ENCODE measurements around the gene MARCHF2. TPM values are rescaled to one million over a fixed set of nuclear protein-coding genes. Genes with fewer than 3 reads are reported as not detected.

MARCHF2 gene
- polyA plus RNA-seq, 3 donors, result 47.8 to 117 (median 90.8) TPM

DNA sequence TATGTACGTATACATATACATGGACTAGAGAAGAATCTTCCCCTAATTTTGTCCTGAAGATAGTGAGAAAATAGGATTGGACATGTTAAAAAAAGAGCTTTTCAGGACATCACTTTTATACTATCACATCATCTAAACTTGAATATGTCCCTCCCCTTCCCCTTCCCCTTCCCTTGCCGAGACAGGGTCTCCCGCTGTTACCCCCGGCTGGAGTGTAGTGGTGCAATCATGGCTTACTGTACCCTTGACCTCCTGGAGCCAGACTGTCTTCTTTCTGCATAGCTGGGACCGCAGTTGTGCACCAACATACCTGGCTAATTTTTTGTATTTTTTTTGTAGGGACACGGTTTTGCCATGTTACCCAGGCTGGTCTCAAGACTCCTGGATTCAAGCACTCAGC lies 38.3 kb downstream of the MARCHF2 start:
- TF ChIP-seq, protein P1, sequence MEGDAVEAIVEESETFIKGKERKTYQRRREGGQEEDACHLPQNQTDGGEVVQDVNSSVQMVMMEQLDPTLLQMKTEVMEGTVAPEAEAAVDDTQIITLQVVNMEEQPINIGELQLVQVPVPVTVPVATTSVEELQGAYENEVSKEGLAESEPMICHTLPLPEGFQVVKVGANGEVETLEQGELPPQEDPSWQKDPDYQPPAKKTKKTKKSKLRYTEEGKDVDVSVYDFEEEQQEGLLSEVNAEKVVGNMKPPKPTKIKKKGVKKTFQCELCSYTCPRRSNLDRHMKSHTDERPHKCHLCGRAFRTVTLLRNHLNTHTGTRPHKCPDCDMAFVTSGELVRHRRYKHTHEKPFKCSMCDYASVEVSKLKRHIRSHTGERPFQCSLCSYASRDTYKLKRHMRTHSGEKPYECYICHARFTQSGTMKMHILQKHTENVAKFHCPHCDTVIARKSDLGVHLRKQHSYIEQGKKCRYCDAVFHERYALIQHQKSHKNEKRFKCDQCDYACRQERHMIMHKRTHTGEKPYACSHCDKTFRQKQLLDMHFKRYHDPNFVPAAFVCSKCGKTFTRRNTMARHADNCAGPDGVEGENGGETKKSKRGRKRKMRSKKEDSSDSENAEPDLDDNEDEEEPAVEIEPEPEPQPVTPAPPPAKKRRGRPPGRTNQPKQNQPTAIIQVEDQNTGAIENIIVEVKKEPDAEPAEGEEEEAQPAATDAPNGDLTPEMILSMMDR (IDR thresholded peaks at IDR 0.05), result no peak
- WGBS (ENCODE audit: insufficient coverage), result 67% methylated on average over 1 of the region's 6 CpGs
- peaks cover 99% of the 10 kb centered on the region for H4K20me1 ChIP-seq (ENCODE audit: insufficient read depth, low read length)
- H3K27ac ChIP-seq (ENCODE audit: low read depth in 1 of 2, low read length in 2 of 2), result peak overlapping the region in 1 of 2 donors; percentile 30
- H3K4me1 Mint-ChIP-seq, result peaks cover 57% of the 10 kb centered on the region
- no peak overlapping the region for H2AFZ ChIP-seq (ENCODE audit: insufficient read depth, low read depth, low read length, poor library complexity, severe bottlenecking)
- H3K4me3 Mint-ChIP-seq, result no peak overlapping the region
- H3K9me3 ChIP-seq (replicated peaks in 1 of 2; ENCODE audit: control insufficient read depth in 1 of 2, insufficient read depth in 1 of 2, low read length in 2 of 2), result no peaks in the 10 kb centered on the region
- peak overlapping the region in 6 of 7 donors; percentile 46 to 78 (median 70) for H3K27ac Mint-ChIP-seq
- H3K9me3 Mint-ChIP-seq, result no peaks in the 10 kb centered on the region
- H3K27me3 Mint-ChIP-seq (ENCODE audit: low read depth in 3 of 3), result peaks cover 0 to 1% (median 0%) of the 10 kb centered on the region in 3 donors
- no peak overlapping the region for H3K4me2 ChIP-seq (replicated peaks; ENCODE audit: extremely low read depth, low read length, poor library complexity, severe bottlenecking)
- H3K27me3 ChIP-seq (ENCODE audit: control insufficient read depth in 2 of 2, insufficient read depth in 2 of 2, low read length in 2 of 2), result no peaks in the 10 kb centered on the region
- peaks cover 46 to 58% of the 10 kb centered on the region in 2 donors for H3K36me3 Mint-ChIP-seq
- no peak for DNase-seq
- peaks cover 32 to 58% of the 10 kb centered on the region in 2 donors for H3K36me3 ChIP-seq (replicated peaks in 1 of 2; ENCODE audit: control insufficient read depth in 1 of 2, insufficient read depth in 2 of 2, low read length in 2 of 2)
- H3K4me1 ChIP-seq (ENCODE audit: control insufficient read depth in 1 of 2, insufficient read depth in 2 of 2, low read length in 2 of 2), result peaks cover 5 to 11% of the 10 kb centered on the region in 2 donors
- H3K79me2 ChIP-seq (ENCODE audit: insufficient read depth, low read length), result peaks cover 99% of the 10 kb centered on the region
- no peak overlapping the region for H3K9ac ChIP-seq (ENCODE audit: insufficient read depth, low read length, poor library complexity, severe bottlenecking)
- no peak overlapping the region for H3K4me3 ChIP-seq (replicated peaks in 1 of 3; ENCODE audit: low read depth in 2 of 3, low read length in 3 of 3)
- intact Hi-C loops (cut with micrococcal nuclease), result no loop called here

DNA sequence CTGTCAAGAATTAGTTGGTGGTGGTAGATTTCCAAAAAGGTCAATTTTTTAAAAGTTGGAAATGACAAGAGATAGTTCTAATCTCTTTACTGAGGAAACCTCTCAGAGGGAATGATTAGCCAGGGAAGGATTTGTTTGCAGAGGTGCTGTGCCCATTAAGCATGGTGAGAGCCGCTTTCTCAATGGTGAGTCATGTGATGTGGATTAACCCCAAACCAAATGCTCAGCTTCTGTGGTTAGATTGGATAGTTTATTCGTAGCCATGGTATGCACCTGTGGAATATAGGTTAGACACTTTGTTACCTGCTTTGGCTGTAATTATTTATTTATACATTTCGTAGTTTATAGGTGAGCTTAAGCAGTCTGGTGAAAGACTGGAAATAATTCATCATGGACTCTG lies 38.8 kb downstream of the MARCHF2 start:
- Mint-ChIP-seq H3K27me3 (ENCODE audit: low read depth in 3 of 3) (peaks cover 0 to 1% (median 0%) of the 10 kb centered on the region in 3 donors), H3K4me3 (no peak overlapping the region), H3K27ac (peak overlapping the region in 3 of 7 donors; percentile 46 to 78 (median 71)), H3K4me1 (peaks cover 52% of the 10 kb centered on the region), H3K36me3 (peaks cover 48 to 60% of the 10 kb centered on the region in 2 donors), H3K9me3 (no peaks in the 10 kb centered on the region)
- peaks cover under 1 to 5% of the 10 kb centered on the region in 2 donors for H3K4me1 ChIP-seq (ENCODE audit: control insufficient read depth in 1 of 2, insufficient read depth in 2 of 2, low read length in 2 of 2)
- H3K27me3 ChIP-seq (ENCODE audit: control insufficient read depth in 2 of 2, insufficient read depth in 2 of 2, low read length in 2 of 2), result no peaks in the 10 kb centered on the region
- WGBS (ENCODE audit: insufficient coverage), result 10% methylated on average over 2 of the region's 3 CpGs
- H3K36me3 ChIP-seq (replicated peaks in 1 of 2; ENCODE audit: control insufficient read depth in 1 of 2, insufficient read depth in 2 of 2, low read length in 2 of 2), result peaks cover 32 to 58% of the 10 kb centered on the region in 2 donors
- H3K9ac ChIP-seq (ENCODE audit: insufficient read depth, low read length, poor library complexity, severe bottlenecking), result no peak overlapping the region
- intact Hi-C loops (cut with micrococcal nuclease), result no loop called here
- TF ChIP-seq, protein P1 (IDR thresholded peaks at IDR 0.05), result no peak
- H2AFZ ChIP-seq (ENCODE audit: insufficient read depth, low read depth, low read length, poor library complexity, severe bottlenecking), result no peak overlapping the region
- H3K4me2 ChIP-seq (replicated peaks; ENCODE audit: extremely low read depth, low read length, poor library complexity, severe bottlenecking), result no peak overlapping the region
- H3K9me3 ChIP-seq (replicated peaks in 1 of 2; ENCODE audit: control insufficient read depth in 1 of 2, insufficient read depth in 1 of 2, low read length in 2 of 2), result no peaks in the 10 kb centered on the region
- H4K20me1 ChIP-seq (ENCODE audit: insufficient read depth, low read length), result peaks cover 99% of the 10 kb centered on the region
- peak overlapping the region in 1 of 2 donors; percentile 30 for H3K27ac ChIP-seq (ENCODE audit: low read depth in 1 of 2, low read length in 2 of 2)
- DNase-seq, result no peak
- peaks cover 99% of the 10 kb centered on the region for H3K79me2 ChIP-seq (ENCODE audit: insufficient read depth, low read length)
- H3K4me3 ChIP-seq (replicated peaks in 1 of 3; ENCODE audit: low read depth in 2 of 3, low read length in 3 of 3), result no peak overlapping the region

All from CD14-positive monocyte (primary cell).